Trophoblast cell (in vitro differentiated cells and primary cell): Measurements from ENCODE around the gene IL6.

Experiments
- DNase-seq, 2 donors: peaks; one replicate each; pipeline ENCODE4 v3.0.0-alpha.2; 2016
- H2AFZ ChIP-seq: 2 replicates; pipeline ENCODE4 v1.6.1; 2013; ENCODE audit warnings: low read length, moderate library complexity, mild to moderate bottlenecking; ENCODE audit not compliant: insufficient read depth, poor library complexity
- H2AK5ac ChIP-seq: 2 replicates; pipeline ENCODE4 v1.6.1; 2013; ENCODE audit warnings: mild to moderate bottlenecking, low read length
- H2BK120ac ChIP-seq: 2 replicates; pipeline ENCODE4 v1.6.1; 2013; ENCODE audit warnings: low read length, mild to moderate bottlenecking, moderate library complexity; ENCODE audit not compliant: insufficient read depth, poor library complexity
- H2BK12ac ChIP-seq: 2 replicates; pipeline ENCODE4 v1.6.1; 2013; ENCODE audit warnings: mild to moderate bottlenecking, low read length, moderate library complexity
- H2BK5ac ChIP-seq: 2 replicates; pipeline ENCODE4 v1.6.1; 2013; ENCODE audit warnings: low read length, low read depth, moderate library complexity, mild to moderate bottlenecking; ENCODE audit not compliant: poor library complexity
- H3K14ac ChIP-seq: 2 replicates; pipeline ENCODE4 v1.6.1; 2013; ENCODE audit warnings: mild to moderate bottlenecking, low read length
- H3K18ac ChIP-seq: 2 replicates; pipeline ENCODE4 v1.6.1; 2013; ENCODE audit warnings: mild to moderate bottlenecking, low read length
- H3K23ac ChIP-seq: 2 replicates; pipeline ENCODE4 v1.6.1; 2013; ENCODE audit warnings: low read length
- H3K27ac ChIP-seq: 2 replicates; pipeline ENCODE4 v1.5.1; 2013; ENCODE audit warnings: low read depth, mild to moderate bottlenecking, inconsistent platforms, low read length, moderate library complexity
- H3K27me3 ChIP-seq: 2 replicates; pipeline ENCODE4 v1.6.1; 2013; ENCODE audit warnings: inconsistent platforms, mild to moderate bottlenecking, low read length, moderate library complexity; ENCODE audit not compliant: insufficient read depth
- H3K36me3 ChIP-seq, 2 experiments: 1 replicate in 1 of 2; 2 replicates in 1 of 2; pipeline ENCODE4 v1.6.1; 2013; ENCODE audit warnings: low read length in 2 of 2, mild to moderate bottlenecking in 2 of 2, moderate library complexity in 1 of 2; ENCODE audit not compliant: insufficient read depth in 2 of 2, control insufficient read depth in 1 of 2
- H3K4ac ChIP-seq: 2 replicates; pipeline ENCODE4 v1.6.1; 2013; ENCODE audit warnings: low read depth, mild to moderate bottlenecking, low read length, moderate library complexity
- H3K4me1 ChIP-seq, 2 experiments: 1 replicate in 1 of 2; 2 replicates in 1 of 2; pipeline ENCODE4 v1.6.1; 2013; ENCODE audit warnings: low read length in 2 of 2, mild to moderate bottlenecking in 2 of 2, moderate library complexity in 1 of 2; ENCODE audit not compliant: insufficient read depth in 2 of 2, control insufficient read depth in 1 of 2
- H3K4me2 ChIP-seq: 2 replicates; pipeline ENCODE4 v1.6.1; 2013; ENCODE audit warnings: inconsistent platforms, mild to moderate bottlenecking, low read length, moderate library complexity
- H3K4me3 ChIP-seq: 2 replicates; pipeline ENCODE4 v1.5.1; 2013; ENCODE audit warnings: mild to moderate bottlenecking, low read depth, low read length, inconsistent platforms
- H3K79me1 ChIP-seq: one replicate; pipeline ENCODE4 v1.6.1; 2013; ENCODE audit warnings: low read length
- H3K79me2 ChIP-seq: 2 replicates; pipeline ENCODE4 v1.6.1; 2013; ENCODE audit warnings: low read length, mild to moderate bottlenecking; ENCODE audit not compliant: control insufficient read depth, insufficient read depth, poor library complexity
- H3K9ac ChIP-seq: 2 replicates; pipeline ENCODE4 v1.6.1; 2013; ENCODE audit warnings: mild to moderate bottlenecking, low read length
- H3K9me3 ChIP-seq: 2 replicates; pipeline ENCODE4 v1.6.1; 2013; ENCODE audit warnings: low read depth, mild to moderate bottlenecking, control low read depth, inconsistent platforms, low read length; ENCODE audit not compliant: insufficient read depth
- H4K12ac ChIP-seq: 2 replicates; pipeline ENCODE4 v1.6.1; 2013; ENCODE audit warnings: low read depth, mild to moderate bottlenecking, low read length, moderate library complexity
- H4K8ac ChIP-seq: 2 replicates; pipeline ENCODE4 v1.6.1; 2013; ENCODE audit warnings: low read depth, mild to moderate bottlenecking, low read length, moderate library complexity
- H4K91ac ChIP-seq: one replicate; pipeline ENCODE4 v1.6.1; 2013; ENCODE audit warnings: low read depth, mild to moderate bottlenecking, low read length, moderate library complexity
- WGBS: extraction: QIAGEN DNeasy Blood & Tissue Kit; methylation state at CpG from one replicate; pipeline ENCODE4 v1.1.7; 2013; ENCODE audit warnings: missing lambda C conversion rate; ENCODE audit not compliant: insufficient read length, insufficient coverage; ENCODE audit errors: extremely low coverage; 5-methylcytosine and 5-hydroxymethylcytosine counted together

IL6 gene

DNA sequence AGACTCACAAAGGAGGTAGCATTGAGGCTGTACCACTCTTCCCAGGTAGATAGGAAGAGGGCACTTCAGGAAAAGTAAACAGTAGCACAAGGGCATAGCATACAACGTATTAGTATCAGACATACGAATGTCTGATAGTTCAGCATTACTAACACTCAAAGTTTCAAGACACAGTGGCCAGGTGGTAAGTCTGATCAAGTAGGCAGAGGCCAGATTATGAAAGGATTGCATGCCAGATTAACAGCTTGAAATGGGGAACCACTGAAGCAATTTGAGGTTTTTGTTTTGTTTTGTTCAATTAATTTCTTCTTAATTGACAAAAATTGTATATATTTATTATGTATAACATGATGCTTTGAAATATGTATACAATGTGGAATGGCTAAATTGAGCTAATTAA is 45.7 kb upstream of the IL6 start:
- H3K14ac ChIP-seq: no peak overlapping the region
- H4K8ac ChIP-seq: no peak overlapping the region
- H4K12ac ChIP-seq: no peak overlapping the region
- no peak overlapping the region for H3K27ac ChIP-seq
- no peak overlapping the region for H4K91ac ChIP-seq
- no peaks in the 10 kb centered on the region for H3K27me3 ChIP-seq
- no peak overlapping the region for H3K9ac ChIP-seq
- no peaks in the 10 kb centered on the region for H3K9me3 ChIP-seq
- H2AK5ac ChIP-seq: no peak overlapping the region
- H3K4me2 ChIP-seq: no peak overlapping the region
- no peak overlapping the region for H3K4ac ChIP-seq
- peaks cover 0 to 2% of the 10 kb centered on the region in 2 experiments for H3K36me3 ChIP-seq
- no peak overlapping the region for H3K23ac ChIP-seq
- H3K79me1 ChIP-seq: no peaks in the 10 kb centered on the region
- no peaks in the 10 kb centered on the region for H3K79me2 ChIP-seq
- DNase-seq: no peak
- no peak overlapping the region for H3K18ac ChIP-seq
- H2BK12ac ChIP-seq: no peak overlapping the region
- peaks cover 0 to 3% of the 10 kb centered on the region in 2 experiments for H3K4me1 ChIP-seq
- no peak overlapping the region for H2AFZ ChIP-seq
- H2BK120ac ChIP-seq: no peak overlapping the region
- WGBS: no CpG with 5 or more reads among the region's 2 CpGs
- no peak overlapping the region for H3K4me3 ChIP-seq
- H2BK5ac ChIP-seq: no peak overlapping the region

GRCh38 chr7:22681852-22682657 is 44.9 kb upstream of the IL6 start:
- DNase-seq: no peak
- no peak overlapping the region for H2BK12ac ChIP-seq
- H3K36me3 ChIP-seq: peaks cover 0 to 2% of the 10 kb centered on the region in 2 experiments
- WGBS: no CpG with 5 or more reads among the region's 4 CpGs
- H3K4me2 ChIP-seq: no peak overlapping the region
- H3K79me2 ChIP-seq: no peaks in the 10 kb centered on the region
- H3K4me3 ChIP-seq: no peak overlapping the region
- no peak overlapping the region for H2BK120ac ChIP-seq
- H2AFZ ChIP-seq: no peak overlapping the region
- no peak overlapping the region for H3K27ac ChIP-seq
- H4K12ac ChIP-seq: no peak overlapping the region
- no peak overlapping the region for H2BK5ac ChIP-seq
- no peak overlapping the region for H3K18ac ChIP-seq
- no peak overlapping the region for H3K9ac ChIP-seq
- no peak overlapping the region for H4K91ac ChIP-seq
- no peaks in the 10 kb centered on the region for H3K9me3 ChIP-seq
- H4K8ac ChIP-seq: no peak overlapping the region
- H3K14ac ChIP-seq: no peak overlapping the region
- H3K79me1 ChIP-seq: no peaks in the 10 kb centered on the region
- H3K4ac ChIP-seq: no peak overlapping the region
- H3K4me1 ChIP-seq: peaks cover 0 to 3% of the 10 kb centered on the region in 2 experiments
- H2AK5ac ChIP-seq: no peak overlapping the region
- no peaks in the 10 kb centered on the region for H3K27me3 ChIP-seq
- H3K23ac ChIP-seq: no peak overlapping the region

DNA sequence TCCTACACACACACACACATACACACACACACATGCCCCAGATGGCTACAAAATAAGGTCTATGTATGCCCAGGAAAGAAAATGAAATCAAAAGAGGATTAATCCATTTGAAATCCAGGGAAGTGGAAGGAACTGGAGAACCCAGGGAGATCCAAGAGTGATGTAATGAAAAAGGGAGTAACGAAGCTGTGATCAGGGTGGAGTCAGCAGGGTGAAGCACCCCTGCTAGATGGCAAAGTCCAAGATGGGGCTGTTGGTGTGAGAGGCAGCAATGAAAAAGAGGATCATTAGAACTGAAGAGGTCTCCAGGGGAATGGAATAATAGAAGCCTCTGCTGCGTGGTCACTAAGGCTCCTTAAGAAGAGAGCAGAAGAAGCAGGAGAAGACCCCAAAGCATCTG is 43.6 kb upstream of the IL6 start:
- H3K9ac ChIP-seq: no peak overlapping the region
- no peak overlapping the region for H3K27ac ChIP-seq
- no peak overlapping the region for H2BK120ac ChIP-seq
- H2AK5ac ChIP-seq: no peak overlapping the region
- no peak overlapping the region for H2AFZ ChIP-seq
- no peak for DNase-seq
- H3K4me3 ChIP-seq: no peak overlapping the region
- no peak overlapping the region for H3K4ac ChIP-seq
- H4K91ac ChIP-seq: no peak overlapping the region
- H3K23ac ChIP-seq: no peak overlapping the region
- no peaks in the 10 kb centered on the region for H3K9me3 ChIP-seq
- H3K14ac ChIP-seq: no peak overlapping the region
- no peak overlapping the region for H4K12ac ChIP-seq
- peaks cover 0 to 3% of the 10 kb centered on the region in 2 experiments for H3K4me1 ChIP-seq
- no peaks in the 10 kb centered on the region for H3K79me2 ChIP-seq
- H3K27me3 ChIP-seq: no peaks in the 10 kb centered on the region
- H3K79me1 ChIP-seq: no peaks in the 10 kb centered on the region
- no CpG with 5 or more reads among the region's 2 CpGs for WGBS
- H2BK12ac ChIP-seq: no peak overlapping the region
- no peak overlapping the region for H2BK5ac ChIP-seq
- no peak overlapping the region for H3K18ac ChIP-seq
- no peak overlapping the region for H3K4me2 ChIP-seq
- H4K8ac ChIP-seq: peak overlapping the region; percentile 31
- peaks cover 0 to 2% of the 10 kb centered on the region in 2 experiments for H3K36me3 ChIP-seq

DNA sequence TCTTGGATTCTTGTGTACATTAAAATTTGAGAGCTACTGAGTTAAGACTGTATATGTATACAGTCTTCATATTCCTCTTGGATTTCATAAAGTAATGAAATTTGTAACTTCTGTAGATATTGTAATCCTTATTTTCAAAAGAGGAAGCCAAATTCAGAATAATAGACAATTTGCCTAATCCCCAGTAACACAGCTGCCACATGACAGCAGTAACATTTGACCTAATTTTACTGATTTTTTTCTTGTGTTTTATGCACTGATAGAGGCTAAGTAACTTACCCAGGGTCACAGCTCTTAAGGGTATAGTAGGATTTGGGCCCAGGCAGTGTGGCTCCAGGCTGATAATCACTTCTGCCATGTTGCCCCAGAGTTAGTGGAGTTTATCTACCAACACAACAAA is 40.4 kb upstream of the IL6 start:
- Histone ChIP-seq H2AK5ac (no peak overlapping the region), H3K18ac (no peak overlapping the region), H3K9me3 (no peaks in the 10 kb centered on the region), H3K14ac (no peak overlapping the region), H3K27me3 (no peaks in the 10 kb centered on the region), H3K36me3 (peaks cover 0 to 2% of the 10 kb centered on the region in 2 experiments), H4K12ac (no peak overlapping the region), H3K79me1 (no peaks in the 10 kb centered on the region), H4K8ac (no peak overlapping the region), H2BK120ac (no peak overlapping the region), H3K4me3 (no peak overlapping the region), H2BK12ac (no peak overlapping the region), H3K9ac (no peak overlapping the region), H3K23ac (no peak overlapping the region), H3K27ac (no peak overlapping the region), H4K91ac (no peak overlapping the region), H3K79me2 (no peaks in the 10 kb centered on the region), H3K4me2 (no peak overlapping the region), H3K4ac (no peak overlapping the region), H2AFZ (no peak overlapping the region), H3K4me1 (no peaks in the 10 kb centered on the region), H2BK5ac (no peak overlapping the region)
- DNase-seq: no peak
